Chondrocyte (in vitro differentiated cells): Measurements from ENCODE around the gene IVD. TPM values are rescaled to one million over a fixed set of nuclear protein-coding genes. Genes with fewer than 3 reads are reported as not detected.

Source experiments
- DNase-seq: peaks from one replicate; pipeline ENCODE4 v3.0.0; 2021; ENCODE audit warnings: mixed read lengths, low spot score
- H3K27ac Mint-ChIP-seq: one replicate; pipeline ENCODE4 v1.8.0; 2021; ENCODE audit warnings: mild to moderate bottlenecking, moderate library complexity, mixed read lengths; ENCODE audit not compliant: unreplicated experiment
- H3K27me3 Mint-ChIP-seq: 2 replicates; pipeline ENCODE4 v1.8.0; 2021; ENCODE audit warnings: low read depth, mixed read lengths
- H3K36me3 Mint-ChIP-seq: 2 replicates; pipeline ENCODE4 v1.8.0; 2021; ENCODE audit warnings: low read depth, mixed read lengths
- H3K4me1 Mint-ChIP-seq: 2 replicates; pipeline ENCODE4 v1.8.0; 2021; ENCODE audit warnings: low read depth, mild to moderate bottlenecking, mixed read lengths
- H3K4me3 Mint-ChIP-seq: one replicate; pipeline ENCODE4 v1.8.0; 2021; ENCODE audit warnings: mild to moderate bottlenecking, moderate library complexity, mixed read lengths; ENCODE audit not compliant: unreplicated experiment
- H3K9me3 Mint-ChIP-seq: 2 replicates; pipeline ENCODE4 v1.8.0; 2021; ENCODE audit warnings: low read depth, mixed read lengths
- CTCF ChIP-seq: fragments of 200-600 bp; sonication (generic); IDR thresholded peaks from 2 replicates; pipeline ENCODE4 v1.5.0; 2021; ENCODE audit warnings: antibody characterized with exemption, mild to moderate bottlenecking, moderate library complexity
- total RNA-seq: library from RNA; stranded (reverse); gene quantifications from 3 replicates; pipeline ENCODE4 v1.2.1, GENCODE V29; 2021

IVD gene
- total RNA-seq, 1 donor from 2014 or later: 42.5 TPM

- Mint-ChIP-seq H3K27me3 (no peaks in the 10 kb centered on the region), H3K4me3 (peak within 1 kb of the TSS; percentile 94), H3K4me1 (peaks cover 37% of the 10 kb centered on the region), H3K9me3 (no peaks in the 10 kb centered on the region), H3K27ac (peak within 1 kb of the TSS; percentile 88), H3K36me3 (peaks cover 2% of the 10 kb centered on the region)
- TF ChIP-seq CTCF: no peak
- DNase-seq: no peak
Observed at GRCh38 chr15:40382580-40383456, 22.8 kb upstream of the IVD start, which contains the start of gene KNSTRN. KNSTRN (plus strand) TSS chr15:40382721; CDS start chr15:40382836, 115 bp downstream.

- Mint-ChIP-seq H3K9me3 (no peaks in the 10 kb centered on the region), H3K36me3 (peaks cover 15% of the 10 kb centered on the region), H3K27me3 (no peaks in the 10 kb centered on the region), H3K4me3 (no peak overlapping the region), H3K27ac (no peak overlapping the region), H3K4me1 (peaks cover 33% of the 10 kb centered on the region)
- no peak for TF ChIP-seq CTCF
- DNase-seq: no peak
Observed at GRCh38 chr15:40386480-40386879, 19.1 kb upstream of the IVD start.

GRCh38 chr15:40388941-40389823 lies 16.4 kb upstream of the IVD start:
- Mint-ChIP-seq H3K9me3 (no peaks in the 10 kb centered on the region), H3K27me3 (no peaks in the 10 kb centered on the region), H3K4me1 (peaks cover 18% of the 10 kb centered on the region), H3K36me3 (peaks cover 23% of the 10 kb centered on the region), H3K4me3 (no peak overlapping the region), H3K27ac (peak overlapping the region; percentile 42)
- no peak for TF ChIP-seq CTCF
- DNase-seq: no peak

DNA sequence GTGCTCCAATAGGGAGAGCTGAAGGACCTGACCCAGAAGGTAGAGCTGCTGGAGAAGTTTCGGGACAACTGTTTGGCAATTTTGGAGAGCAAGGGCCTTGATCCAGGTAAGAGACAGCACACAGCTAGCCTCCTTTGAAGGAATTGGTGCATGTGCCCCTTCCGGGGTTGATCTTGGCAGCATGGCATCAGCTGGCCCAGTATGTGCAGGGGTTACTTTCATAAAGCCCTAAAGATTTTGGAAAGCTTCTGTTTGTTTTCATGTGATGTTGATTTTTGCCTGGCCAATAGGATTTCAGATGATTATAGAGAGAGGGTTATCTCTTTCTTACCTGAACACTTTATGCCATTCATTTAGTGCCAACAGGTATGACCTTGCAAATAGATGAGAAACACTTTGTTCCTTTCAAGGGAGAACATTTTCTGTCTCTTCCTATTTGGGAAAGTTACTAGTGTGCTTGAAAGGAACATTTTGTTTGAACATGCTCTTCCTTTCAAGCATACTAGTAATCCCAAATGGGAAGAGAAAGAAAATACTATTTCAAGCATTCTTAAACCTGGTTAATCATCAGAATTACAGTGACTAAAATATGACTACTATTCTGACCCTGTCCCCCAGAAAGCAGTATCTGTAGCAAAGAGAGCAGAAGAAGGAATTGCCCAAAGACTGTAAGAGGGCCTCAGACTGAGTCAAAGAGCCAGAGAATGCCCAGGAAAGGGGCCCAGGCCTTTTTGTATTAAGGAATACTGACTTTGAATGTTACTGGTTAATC lies 15.6 kb upstream of the IVD start:
- H3K4me3 Mint-ChIP-seq: no peak overlapping the region
- no peak for TF ChIP-seq CTCF
- no peaks in the 10 kb centered on the region for H3K9me3 Mint-ChIP-seq
- peaks cover 11% of the 10 kb centered on the region for H3K4me1 Mint-ChIP-seq
- no peaks in the 10 kb centered on the region for H3K27me3 Mint-ChIP-seq
- H3K36me3 Mint-ChIP-seq: peaks cover 23% of the 10 kb centered on the region
- H3K27ac Mint-ChIP-seq: no peak overlapping the region
- no peak for DNase-seq
